GM21447 (cell line): ENCODE data around the gene MCUB.
A peak's percentile ranks its signal among the peaks of the same experiment; 100 is the strongest.
"Not testable (repeated sequence)": the region's sequence is repeated elsewhere in the genome, so short reads cannot be mapped to it uniquely, and the experiment has no call there.

Experiments
- ATAC-seq: cut with Tn5 transposase; IDR thresholded peaks from one replicate; pipeline ENCODE4 v1.9.1; 2021; ENCODE audit not compliant: unreplicated experiment

The MCUB gene

DNA sequence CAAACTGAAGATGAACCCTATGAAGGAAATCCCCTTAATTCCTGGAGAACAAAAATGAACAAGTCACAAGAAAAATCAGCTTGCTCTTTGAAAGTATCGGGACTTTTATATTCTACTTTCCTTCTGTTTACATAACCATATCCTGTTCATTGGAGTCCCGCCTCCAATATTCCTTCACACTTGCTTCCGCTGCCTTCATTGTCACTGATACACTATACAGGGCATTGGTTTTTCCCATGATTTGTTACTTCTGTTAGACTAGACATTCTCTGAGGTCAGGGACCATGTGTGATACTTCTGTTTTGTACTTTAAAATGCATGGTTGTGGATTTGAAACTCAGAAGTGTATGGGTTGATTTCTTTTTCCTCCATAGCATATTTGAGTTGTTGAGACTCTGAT lies 18.8 kb downstream of the MCUB start:
- no peak for ATAC-seq

GRCh38 chr4:109579997-109580396 lies 20.0 kb downstream of the MCUB start:
- not testable (repeated sequence) for ATAC-seq

DNA sequence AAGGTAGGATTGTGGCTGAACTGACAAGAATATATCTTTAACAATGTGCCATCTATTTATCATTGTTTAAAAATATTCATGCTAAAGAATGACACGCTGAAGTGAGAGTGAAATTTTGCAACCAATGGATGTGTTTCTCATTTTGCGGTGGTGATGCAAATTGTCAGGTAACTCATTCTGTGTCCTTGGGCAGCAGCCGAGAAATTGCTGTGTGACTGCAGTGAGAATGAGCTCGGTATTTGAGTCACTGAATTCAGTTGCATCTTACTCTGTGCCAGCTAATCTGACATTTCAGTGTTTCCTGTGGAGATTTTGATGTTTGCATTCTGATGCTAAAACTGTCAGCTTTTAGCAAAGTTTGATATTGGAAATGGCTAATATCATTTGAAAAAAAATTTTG lies 28.1 kb downstream of the MCUB start:
- ATAC-seq, result peak; percentile 97

DNA sequence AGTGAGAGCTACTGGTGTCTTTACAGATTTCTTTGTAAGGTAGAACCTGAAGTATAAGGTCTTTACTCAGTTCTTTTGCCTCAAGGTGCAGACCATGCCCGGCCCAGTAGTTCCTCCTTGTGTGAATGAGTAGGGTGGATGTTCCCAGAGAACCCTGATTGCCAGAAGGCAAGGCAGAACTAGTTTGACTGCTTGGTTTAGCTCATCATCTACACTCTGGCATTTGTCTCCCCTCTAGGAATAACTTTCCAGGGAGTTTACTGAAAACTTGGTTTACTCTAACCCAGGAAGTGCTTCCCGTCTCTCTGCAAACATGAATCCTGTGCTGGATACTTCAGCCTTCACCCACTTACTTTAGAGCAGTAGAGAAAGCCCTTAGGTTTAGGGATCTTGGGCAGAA lies 29.1 kb downstream of the MCUB start:
- no peak for ATAC-seq

- no peak for ATAC-seq
These were observed 29.6 kb downstream of the MCUB start for GRCh38 chr4:109589605-109590004.

GRCh38 chr4:109590905-109591304 lies 30.9 kb downstream of the MCUB start:
- ATAC-seq, result no peak

- no peak for ATAC-seq
These were observed 32.3 kb downstream of the MCUB start for GRCh38 chr4:109592367-109592766.

DNA sequence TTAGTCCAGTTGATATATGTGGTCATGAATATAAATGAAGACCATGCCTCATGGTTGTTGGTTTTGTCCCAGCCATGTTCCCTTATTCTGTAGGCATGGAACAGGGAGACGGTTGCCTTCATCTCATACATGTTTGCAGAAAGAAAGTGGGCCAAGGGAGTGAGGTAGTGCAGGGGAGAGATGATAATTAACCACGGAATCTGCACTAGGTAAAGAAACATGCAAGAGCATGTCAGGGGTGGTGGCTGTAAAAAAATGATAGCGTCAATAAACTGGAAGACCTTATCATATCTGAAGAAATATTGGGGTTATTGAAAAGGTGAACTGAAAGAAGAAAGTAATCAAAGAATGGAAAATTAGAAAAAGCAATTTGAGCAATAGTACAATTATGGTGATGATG lies 35.1 kb downstream of the MCUB start:
- ATAC-seq, result not testable (repeated sequence)

GRCh38 chr4:109596420-109597085 lies 36.5 kb downstream of the MCUB start:
- ATAC-seq, result not testable (repeated sequence)

DNA sequence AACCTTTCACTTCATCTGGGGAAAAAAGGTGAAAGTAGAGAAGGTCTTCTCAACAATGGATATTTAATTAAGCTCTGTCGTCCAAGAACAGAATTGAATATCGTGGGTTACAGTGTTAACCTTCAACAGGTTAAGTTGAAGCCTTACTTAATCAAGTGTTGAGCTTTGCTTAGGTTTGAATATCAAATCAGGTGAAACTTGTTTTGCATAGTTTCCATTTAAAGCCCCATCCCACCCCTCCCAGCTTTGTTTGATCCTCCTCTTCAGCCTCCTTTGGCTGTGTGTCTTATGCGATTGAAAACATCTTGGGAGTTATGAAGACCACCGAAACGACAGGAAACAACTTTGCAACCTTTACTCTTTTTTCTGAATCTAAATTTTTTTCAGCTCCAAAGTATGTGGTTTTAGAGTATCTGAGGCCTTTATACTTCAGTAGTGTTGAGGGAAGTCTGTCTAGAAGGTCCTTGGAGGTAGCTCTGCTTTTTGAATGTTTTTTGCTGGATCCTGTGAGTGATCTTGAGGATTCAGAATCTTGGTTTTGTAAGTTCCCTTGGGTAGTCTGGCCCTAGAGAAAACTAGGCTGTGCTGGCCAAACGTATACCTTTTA lies 39.1 kb downstream of the MCUB start:
- no peak for ATAC-seq

DNA sequence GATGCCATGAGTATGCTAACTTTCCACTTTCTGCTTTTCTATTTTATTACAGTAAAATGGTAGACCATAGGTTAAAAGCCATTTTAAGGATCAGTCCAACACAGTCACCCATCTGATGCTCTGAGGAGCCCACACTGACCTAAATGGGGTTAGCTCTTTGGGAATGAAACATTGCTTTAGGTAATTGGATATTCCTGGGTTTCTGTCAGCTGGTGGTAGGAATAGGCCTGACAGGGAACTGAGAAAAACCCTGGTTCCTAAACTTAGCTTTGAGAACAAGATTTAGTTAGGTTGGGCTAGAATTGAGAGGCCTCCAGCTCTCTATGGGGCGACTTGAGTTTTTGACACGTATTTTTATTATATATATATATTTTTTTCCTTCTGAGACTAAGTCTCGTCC lies 40.4 kb downstream of the MCUB start:
- ATAC-seq, result no peak

GRCh38 chr4:109601336-109601735 lies 41.3 kb downstream of the MCUB start:
- no peak for ATAC-seq

- ATAC-seq, result no peak
These were observed 47.9 kb downstream of the MCUB start for GRCh38 chr4:109607976-109608375.

DNA sequence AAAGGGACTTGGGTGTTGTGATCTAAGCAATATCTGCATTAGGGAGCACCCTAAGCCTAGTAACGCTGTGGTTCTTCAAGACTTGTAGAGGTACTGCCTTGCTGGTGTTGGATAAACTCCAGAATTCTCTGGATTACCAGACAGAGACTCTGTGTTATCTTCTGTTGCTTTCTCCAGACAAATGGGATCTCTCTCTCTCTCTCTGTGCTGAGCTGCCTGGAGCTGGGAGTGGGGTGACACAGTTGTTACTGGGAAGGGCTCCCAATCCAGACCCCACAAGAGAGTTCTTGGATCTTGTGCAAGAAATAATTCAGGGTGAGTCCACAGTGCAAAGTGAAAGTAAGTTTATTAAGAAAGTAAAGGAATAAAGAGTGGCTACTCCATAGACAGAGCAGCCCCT lies 48.8 kb downstream of the MCUB start:
- ATAC-seq, result no peak

DNA sequence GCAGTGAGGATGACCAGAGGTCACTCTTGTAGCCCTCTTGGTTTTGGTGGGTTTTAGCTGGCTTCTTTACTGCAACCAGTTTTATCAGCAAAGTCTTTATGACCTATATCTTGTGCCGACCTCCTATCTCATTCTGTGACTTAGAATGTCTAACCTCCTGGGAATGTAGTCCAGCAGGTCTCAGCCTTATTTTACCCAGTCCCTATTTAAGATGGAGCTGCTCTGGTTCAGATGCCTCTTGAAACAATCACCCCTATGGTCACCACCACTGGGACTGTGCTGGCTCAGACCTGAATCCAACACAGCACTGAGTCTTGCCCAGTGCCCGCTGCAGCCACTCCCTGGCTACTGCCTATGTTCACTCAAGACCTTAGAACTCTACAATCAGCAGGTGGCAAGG lies 49.4 kb downstream of the MCUB start:
- no peak for ATAC-seq

GRCh38 chr4:109610489-109610888 lies 50.4 kb downstream of the MCUB start:
- no peak for ATAC-seq

DNA sequence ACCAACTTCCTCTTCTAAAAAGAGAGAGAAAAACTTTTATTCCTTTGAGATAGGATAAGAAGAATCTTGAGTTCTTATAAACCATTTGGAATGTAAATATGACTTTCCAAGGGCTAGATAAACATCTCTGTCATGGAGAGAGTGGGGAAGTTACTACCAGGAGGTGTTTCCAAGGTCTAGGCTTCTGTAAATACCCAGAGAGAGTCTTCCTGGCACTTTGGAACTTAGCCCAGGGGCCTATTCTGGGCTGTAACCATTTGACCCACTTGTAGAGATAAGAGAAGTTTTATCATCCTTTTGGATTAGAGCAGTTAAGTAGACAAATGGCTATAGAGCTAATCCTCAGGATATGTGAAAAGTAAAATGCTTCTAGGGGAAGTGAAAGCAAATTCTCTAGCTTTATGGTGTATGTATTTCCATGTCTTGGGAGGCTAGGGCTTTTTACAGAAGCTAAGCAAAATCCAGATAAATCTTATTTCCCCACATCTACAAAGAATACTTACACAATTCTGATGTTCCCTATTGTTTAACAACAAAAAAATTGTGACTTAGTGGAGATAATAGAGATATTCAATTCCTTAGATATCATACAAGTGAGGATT lies 51.1 kb downstream of the MCUB start:
- no peak for ATAC-seq

DNA sequence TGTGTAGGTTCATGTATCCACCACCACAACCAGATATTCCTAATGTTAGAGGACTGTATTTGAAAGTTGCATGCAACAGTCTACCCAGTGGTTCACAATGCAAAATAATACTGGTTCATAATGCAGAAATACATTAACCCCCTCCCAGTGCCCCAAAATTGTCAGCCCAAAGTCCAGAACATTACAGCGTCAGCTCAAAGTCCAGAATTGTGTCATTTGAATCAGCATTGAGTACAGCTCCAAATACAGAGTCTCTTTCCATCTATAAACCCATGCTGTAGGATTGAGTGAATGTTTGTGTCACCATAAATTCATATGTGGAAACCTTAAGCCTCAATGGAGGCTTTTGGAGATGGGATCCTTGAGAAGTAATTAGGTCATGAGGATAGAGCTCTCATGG lies 54.0 kb downstream of the MCUB start:
- no peak for ATAC-seq

GRCh38 chr4:109614466-109614865 lies 54.4 kb downstream of the MCUB start:
- no peak for ATAC-seq

- ATAC-seq, result no peak
These were observed 55.7 kb downstream of the MCUB start for GRCh38 chr4:109615742-109616141.

DNA sequence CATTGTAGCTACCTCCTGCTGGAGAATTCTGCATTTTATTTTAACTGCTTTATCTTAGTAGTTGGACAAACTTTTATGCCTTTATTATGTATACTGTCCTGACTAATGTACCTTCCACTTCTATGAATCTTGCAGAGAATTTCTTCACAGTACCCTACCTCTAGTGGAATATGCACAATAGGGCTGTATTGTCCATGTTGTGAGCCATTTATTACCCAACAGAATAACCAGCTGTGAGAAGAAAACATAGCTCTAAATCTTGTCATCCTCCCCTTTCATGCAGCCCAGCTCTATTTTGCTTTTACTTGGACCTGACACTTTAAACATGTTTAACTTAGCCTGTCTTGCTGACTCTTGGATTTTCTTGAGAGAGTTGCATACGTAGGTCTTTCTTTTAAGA lies 56.2 kb downstream of the MCUB start:
- no peak for ATAC-seq

DNA sequence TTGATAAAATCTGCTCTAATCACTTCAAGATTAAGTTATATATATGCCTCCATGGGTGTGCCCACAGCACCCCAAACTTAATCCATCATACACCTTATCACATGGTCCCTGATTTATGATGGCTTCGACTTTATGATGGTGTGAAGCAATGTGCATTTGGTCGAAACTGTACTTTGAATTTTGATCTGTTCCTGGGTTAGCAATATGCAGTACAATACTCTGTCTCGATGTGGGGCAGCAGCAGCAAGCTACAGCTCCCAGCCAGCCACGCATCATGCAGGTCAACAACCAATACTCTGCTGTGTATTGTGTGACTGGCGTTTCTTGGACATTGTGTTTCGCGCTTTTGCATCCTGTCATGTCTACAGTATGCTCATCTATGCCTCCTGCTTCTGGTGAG lies 62.6 kb downstream of the MCUB start:
- no peak for ATAC-seq

DNA sequence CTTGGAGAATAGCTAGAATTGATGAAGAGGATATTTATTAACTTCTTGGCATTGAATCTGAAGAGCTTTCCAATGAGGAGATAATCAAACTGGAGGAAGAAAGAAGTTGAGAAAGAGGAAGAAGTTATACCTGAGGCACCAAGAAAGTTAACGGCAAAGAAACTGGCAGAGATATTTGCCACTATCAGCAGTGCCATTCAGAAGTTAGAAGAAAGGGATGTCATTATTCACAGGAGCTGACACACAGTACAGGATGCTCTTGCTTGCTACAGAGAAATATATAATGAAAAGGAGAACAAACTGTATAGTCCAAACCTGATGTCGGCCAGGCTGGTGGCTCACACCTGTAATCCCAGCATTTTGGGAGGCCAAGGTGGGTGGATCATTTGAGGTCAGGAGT lies 64.5 kb downstream of the MCUB start:
- ATAC-seq, result no peak
